ENCODE results near the gene TIMM13.

Gene TIMM13

GRCh38 chr19:2382530-2383222, 44.7 kb downstream of the TIMM13 start:
- DNase-seq (ENCODE audit: low read depth): no peak

- peak; percentile 7 for DNase-seq (ENCODE audit: low read depth)
Observed at GRCh38 chr19:2381148-2381820, 46.1 kb downstream of the TIMM13 start.

GRCh38 chr19:2380567-2380966, 46.8 kb downstream of the TIMM13 start:
- no peak for DNase-seq (ENCODE audit: low read depth)

- DNase-seq (ENCODE audit: low read depth): no peak
Observed at GRCh38 chr19:2376784-2377519, 50.4 kb downstream of the TIMM13 start.

Data from iris pigment epithelial cell (primary cell).